Psoas muscle (tissue), 8 donors: ENCODE data around the gene SEH1L. TPM values are rescaled to one million over a fixed set of nuclear protein-coding genes. Genes with fewer than 3 reads are reported as not detected.

Experiments
- ATAC-seq, 4 donors: fragments of 200-7000 bp; cut with Tn5 transposase; one replicate each; pipeline ENCODE4 v1.9.1; 2020; ENCODE audit warnings: moderate library complexity in 3 of 4, mild to moderate bottlenecking in 2 of 4
- DNase-seq, 2 donors: peaks; one replicate each; pipeline ENCODE4 v3.0.0-alpha.2; 2020
- H3K27ac ChIP-seq: fragments of 200-600 bp; one replicate; pipeline ENCODE4 v1.8.0; 2022
- H3K27me3 ChIP-seq, 3 donors: fragments of 200-600 bp in 1 of 3; one replicate each; pipeline versions ENCODE4 v1.6.1 to v1.8.0; 2013 to 2022; ENCODE audit warnings: low read length in 2 of 3, mild to moderate bottlenecking in 2 of 3, moderate library complexity in 1 of 3; ENCODE audit not compliant: insufficient read depth in 3 of 3
- H3K36me3 ChIP-seq, 2 donors: fragments of 200-600 bp in 1 of 2; one replicate each; pipeline versions ENCODE4 v1.6.1 to v1.8.0; 2013 to 2022; ENCODE audit warnings: low read depth in 1 of 2, mild to moderate bottlenecking in 1 of 2, moderate library complexity in 1 of 2; ENCODE audit not compliant: insufficient read depth in 1 of 2
- H3K4me1 ChIP-seq: fragments of 200-600 bp; one replicate; pipeline ENCODE4 v1.8.0; 2022
- H3K4me3 ChIP-seq: fragments of 200-600 bp; one replicate; pipeline ENCODE4 v1.8.0; 2022; ENCODE audit warnings: mild to moderate bottlenecking
- H3K9me3 ChIP-seq: fragments of 200-600 bp; one replicate; pipeline ENCODE4 v1.8.0; 2022
- WGBS, 3 donors: extraction: QIAGEN DNeasy Blood & Tissue Kit; methylation state at CpG; one replicate each; pipeline versions ENCODE4 v1.1.6 to v1.1.7; 2013; 5-methylcytosine and 5-hydroxymethylcytosine counted together
- intact Hi-C, 2 donors: fragments of 100-400 bp; cut with DNase I; formaldehyde crosslinking; loops; one replicate each; pipeline versions ENCODE4 v1.11.0 to v1.14.2; 2022
- polyA plus RNA-seq, 3 donors: library from polyadenylated mRNA; stranded (reverse); fragments of 200-250 nt; gene quantifications; one replicate each; pipeline ENCODE4 v1.2.3, GENCODE V29; 2013
- total RNA-seq, 4 donors: library from RNA; stranded (reverse); fragmentation: NEBNext Ultra II Directional in 2 of 4; extraction: Animal tissue kit (Norgen Biotek cat#: 25700) in 2 of 4; gene quantifications; one replicate each; pipeline versions ENCODE4 v1.2.1 to v1.2.4, GENCODE V29; 2021 to 2023
- TF ChIP-seq, protein P1 (sequence below): fragments of 200-600 bp; IDR thresholded peaks from one replicate; pipeline ENCODE4 v1.8.0; 2022; ENCODE audit warnings: antibody characterized with exemption
- donor health status: healthy with polysubstance abuse.
- donor health status: DM: no; HTN: no; CAD: no; lungs with moderate emphysema.
- donor health status: Bipolar disorder and iron deficiency.
- donor health status: healthy.
- donor health status: DM: yes; HTN: yes; CAD: no.
- donor health status: DM: no; HTN: no; CAD: no.
- donor health status: DM: no; HTN: no; CAD: no.
- donor health status: DM: yes; HTN: yes; CAD: no.

SEH1L gene
- total and polyA plus RNA-seq, 7 donors = 22.7 to 70.9 (median 38.2) TPM

DNA sequence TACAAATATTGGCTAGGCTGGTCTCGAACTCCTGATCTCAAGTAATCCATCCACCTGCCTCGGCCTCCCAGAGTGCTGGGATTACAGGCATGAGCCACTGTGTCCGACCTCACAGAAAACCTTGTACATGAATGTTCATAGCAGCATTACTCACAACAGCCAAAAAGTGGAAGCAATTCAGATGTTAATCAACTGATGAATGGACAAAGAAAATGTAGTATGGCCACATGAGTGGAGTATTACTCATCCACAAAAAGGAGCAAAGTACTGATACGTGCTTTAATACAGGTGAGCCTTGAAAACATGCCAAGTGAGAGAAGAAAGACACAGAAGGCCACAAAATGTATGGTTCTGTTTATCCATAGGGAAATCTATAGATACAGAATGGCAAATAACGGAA is 63.9 kb downstream of the SEH1L start:
- no peaks in the 10 kb centered on the region for H3K4me1 ChIP-seq
- no peak for ATAC-seq
- TF ChIP-seq, protein P1, sequence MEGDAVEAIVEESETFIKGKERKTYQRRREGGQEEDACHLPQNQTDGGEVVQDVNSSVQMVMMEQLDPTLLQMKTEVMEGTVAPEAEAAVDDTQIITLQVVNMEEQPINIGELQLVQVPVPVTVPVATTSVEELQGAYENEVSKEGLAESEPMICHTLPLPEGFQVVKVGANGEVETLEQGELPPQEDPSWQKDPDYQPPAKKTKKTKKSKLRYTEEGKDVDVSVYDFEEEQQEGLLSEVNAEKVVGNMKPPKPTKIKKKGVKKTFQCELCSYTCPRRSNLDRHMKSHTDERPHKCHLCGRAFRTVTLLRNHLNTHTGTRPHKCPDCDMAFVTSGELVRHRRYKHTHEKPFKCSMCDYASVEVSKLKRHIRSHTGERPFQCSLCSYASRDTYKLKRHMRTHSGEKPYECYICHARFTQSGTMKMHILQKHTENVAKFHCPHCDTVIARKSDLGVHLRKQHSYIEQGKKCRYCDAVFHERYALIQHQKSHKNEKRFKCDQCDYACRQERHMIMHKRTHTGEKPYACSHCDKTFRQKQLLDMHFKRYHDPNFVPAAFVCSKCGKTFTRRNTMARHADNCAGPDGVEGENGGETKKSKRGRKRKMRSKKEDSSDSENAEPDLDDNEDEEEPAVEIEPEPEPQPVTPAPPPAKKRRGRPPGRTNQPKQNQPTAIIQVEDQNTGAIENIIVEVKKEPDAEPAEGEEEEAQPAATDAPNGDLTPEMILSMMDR = no peak
- 94 to 98% (median 95%) methylated on average over 5 of the region's 5 CpGs for WGBS, 3 donors
- H3K27me3 ChIP-seq = no peaks in the 10 kb centered on the region
- intact Hi-C loops = no loop called here
- no peak overlapping the region for H3K4me3 ChIP-seq
- no peak for DNase-seq
- H3K9me3 ChIP-seq = no peaks in the 10 kb centered on the region
- H3K27ac ChIP-seq = no peak overlapping the region
- peaks cover 13 to 88% of the 10 kb centered on the region in 2 donors for H3K36me3 ChIP-seq

DNA sequence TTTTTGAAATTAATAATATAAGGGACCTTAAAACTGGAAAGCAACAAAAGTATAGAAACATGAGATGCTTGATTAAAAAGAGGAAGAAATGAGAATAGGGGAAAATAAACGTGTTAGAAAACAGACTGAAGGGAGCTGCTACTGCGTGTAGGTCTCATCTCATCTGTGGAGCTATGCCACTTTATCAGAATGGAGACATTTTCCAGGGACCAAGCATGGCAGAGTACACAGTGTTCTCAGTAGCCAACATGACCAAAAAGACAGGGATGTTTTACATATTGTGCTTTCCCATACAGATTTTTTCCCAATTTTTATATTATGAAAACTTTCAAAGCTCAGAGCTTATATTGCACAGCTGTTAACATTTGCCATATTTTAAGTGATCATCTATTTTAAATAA is 66.4 kb downstream of the SEH1L start:
- TF ChIP-seq, protein P1 = no peak
- Histone ChIP-seq H3K9me3 (no peaks in the 10 kb centered on the region), H3K27ac (no peak overlapping the region), H3K27me3 (no peaks in the 10 kb centered on the region), H3K36me3 (peaks cover 10 to 99% of the 10 kb centered on the region in 2 donors), H3K4me1 (no peaks in the 10 kb centered on the region), H3K4me3 (no peak overlapping the region)
- intact Hi-C loops = no loop called here
- no peak for ATAC-seq
- no peak for DNase-seq
- 83 to 89% (median 88%) methylated on average over 2 of the region's 2 CpGs for WGBS, 3 donors

DNA sequence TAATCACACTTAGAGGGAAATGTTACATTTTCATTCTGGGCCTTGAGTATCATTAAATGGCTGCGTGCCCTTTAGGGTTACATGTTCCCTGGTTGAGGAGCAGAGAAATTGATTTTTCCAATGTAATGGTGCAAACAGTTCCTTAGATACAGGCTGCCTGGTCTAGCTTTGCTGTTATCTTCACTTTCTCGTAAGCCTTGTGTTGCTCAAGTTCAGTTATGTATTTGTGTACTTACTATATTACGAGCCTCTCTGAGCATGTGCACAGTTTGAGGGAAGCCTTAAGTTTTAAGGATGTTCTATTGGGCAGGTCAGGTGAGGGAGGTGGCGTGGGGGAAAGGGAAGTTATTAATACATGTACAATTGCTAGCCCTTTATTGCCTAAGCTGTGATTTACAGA is 67.0 kb downstream of the SEH1L start:
- Histone ChIP-seq H3K27me3 (no peaks in the 10 kb centered on the region), H3K4me3 (no peak overlapping the region), H3K4me1 (no peaks in the 10 kb centered on the region), H3K27ac (no peak overlapping the region), H3K9me3 (no peaks in the 10 kb centered on the region), H3K36me3 (peaks cover 8 to 99% of the 10 kb centered on the region in 2 donors)
- 82 to 98% (median 97%) methylated on average over 4 of the region's 4 CpGs for WGBS, 3 donors
- intact Hi-C loops = no loop called here
- no peak for ATAC-seq
- TF ChIP-seq, protein P1 = no peak
- no peak for DNase-seq

DNA sequence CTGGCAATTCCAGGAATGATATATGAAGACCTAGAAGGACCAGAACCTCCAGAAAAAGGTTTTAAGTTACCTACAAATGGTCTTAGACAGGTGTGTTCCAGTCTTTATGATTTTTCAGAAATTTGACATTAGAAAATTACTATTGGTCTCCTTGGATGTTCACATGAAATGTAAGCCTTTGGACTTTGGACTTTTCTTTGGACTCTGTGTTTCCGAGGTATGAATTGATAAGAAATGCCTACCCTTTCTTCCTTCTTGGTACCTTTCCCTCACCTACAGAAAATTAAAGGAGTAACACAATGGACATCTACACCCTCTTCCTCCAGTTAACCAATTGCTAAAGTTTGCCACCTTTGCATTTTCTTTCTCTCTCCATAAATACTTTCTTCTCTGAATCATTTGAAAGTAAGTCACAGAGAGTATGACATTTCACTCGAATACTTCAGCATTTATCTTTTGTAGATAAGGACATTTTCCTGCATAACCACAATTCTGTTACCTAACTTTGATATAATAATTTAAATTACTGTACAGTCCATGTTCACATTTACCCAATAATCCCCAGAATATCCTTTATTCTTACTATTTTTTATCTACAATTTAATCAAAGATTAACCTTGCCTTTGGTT is 69.5 kb downstream of the SEH1L start:
- no peaks in the 10 kb centered on the region for H3K27me3 ChIP-seq
- TF ChIP-seq, protein P1 = no peak
- intact Hi-C loops = no loop called here
- no peaks in the 10 kb centered on the region for H3K4me1 ChIP-seq
- 90 to 93% (median 93%) methylated on average over 2 of the region's 2 CpGs for WGBS, 3 donors
- H3K36me3 ChIP-seq = peaks cover 12 to 90% of the 10 kb centered on the region in 2 donors
- H3K9me3 ChIP-seq = peaks cover 1% of the 10 kb centered on the region
- no peak overlapping the region for H3K27ac ChIP-seq
- no peak overlapping the region for H3K4me3 ChIP-seq
- no peak for DNase-seq
- ATAC-seq = no peak

DNA sequence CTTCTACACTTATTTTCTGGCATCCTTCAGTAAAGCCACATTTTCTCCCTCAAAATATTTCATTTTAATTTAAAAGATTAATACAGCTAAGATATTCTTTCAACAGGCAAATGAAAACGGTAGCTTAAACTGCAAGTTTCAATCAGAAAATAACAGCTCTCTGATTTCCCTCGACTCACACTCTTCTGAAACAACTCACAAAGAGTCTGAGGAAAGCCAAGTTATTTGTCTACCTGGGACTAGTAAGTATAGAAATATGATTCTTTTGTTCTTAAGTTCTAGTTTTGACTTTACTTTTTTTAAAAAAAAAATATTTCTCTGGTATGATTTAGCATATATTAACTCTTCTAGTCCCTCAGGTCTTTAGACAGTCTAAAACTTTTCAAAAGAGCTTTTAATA is 70.6 kb downstream of the SEH1L start:
- ATAC-seq (no peak), DNase-seq (no peak)
- H3K9me3 ChIP-seq = peaks cover 10% of the 10 kb centered on the region
- 82 to 96% (median 91%) methylated on average over 2 of the region's 2 CpGs for WGBS, 3 donors
- H3K27me3 ChIP-seq = no peaks in the 10 kb centered on the region
- TF ChIP-seq, protein P1 = no peak
- H3K36me3 ChIP-seq = peaks cover 8 to 80% of the 10 kb centered on the region in 2 donors
- H3K4me3 ChIP-seq = no peak overlapping the region
- no peak overlapping the region for H3K27ac ChIP-seq
- intact Hi-C loops = no loop called here
- no peaks in the 10 kb centered on the region for H3K4me1 ChIP-seq
